SK-N-MC (cell line): Measurements from ENCODE around the gene GALR1.

Experiments
- DNase-seq: peaks from one replicate; pipeline ENCODE4 v3.0.0-alpha.2; 2011; ENCODE audit warnings: low read depth, low spot score
- H3K27ac ChIP-seq: fragments of 200-600 bp; sonication (generic); 2 replicates; pipeline ENCODE4 v1.5.1; 2016; ENCODE audit warnings: mixed run types
- H3K36me3 ChIP-seq: fragments of 200-600 bp; sonication (generic); 2 replicates; pipeline ENCODE4 v1.6.1; 2017; ENCODE audit warnings: antibody characterized with exemption, low read length, mixed read lengths; ENCODE audit not compliant: insufficient read depth
- H3K4me3 ChIP-seq: fragments of 200-600 bp; sonication (generic); 2 replicates; pipeline ENCODE4 v1.5.1; 2016
- H3K9ac ChIP-seq: fragments of 200-600 bp; sonication (generic); 2 replicates; pipeline ENCODE4 v1.8.0; 2017; ENCODE audit warnings: mixed run types, mixed read lengths; ENCODE audit not compliant: insufficient read length
- H3K9me3 ChIP-seq: fragments of 200-600 bp; sonication (generic); 2 replicates; pipeline ENCODE4 v1.6.1; 2017; ENCODE audit warnings: low read depth, mild to moderate bottlenecking, antibody characterized with exemption, low read length, moderate library complexity, mixed read lengths
- EZH2 ChIP-seq: fragments of 200-600 bp; sonication (generic); IDR thresholded peaks from one replicate; pipeline ENCODE4 v1.6.1; 2017; ENCODE audit warnings: antibody characterized with exemption
- FOXP2 ChIP-seq: optimal IDR thresholded peaks from 2 replicates; pipeline ENCODE3; 2011; ENCODE audit warnings: mild to moderate bottlenecking, moderate library complexity; ENCODE audit not compliant: insufficient read depth; ENCODE audit errors: extremely low read length, control extremely low read depth
- POLR2AphosphoS5 ChIP-seq: IDR thresholded peaks from 2 replicates; pipeline ENCODE4 v1.6.1; 2012; ENCODE audit warnings: mild to moderate bottlenecking, low read depth, low read length, borderline replicate concordance

Gene GALR1

GRCh38 chr18:77300579-77300978, 50.9 kb downstream of the GALR1 start:
- Histone ChIP-seq H3K36me3 (no peaks in the 10 kb centered on the region), H3K4me3 (no peak overlapping the region), H3K27ac (no peak overlapping the region), H3K9me3 (no peaks in the 10 kb centered on the region), H3K9ac (no peak overlapping the region)
- no peak for TF ChIP-seq FOXP2
- TF ChIP-seq POLR2AphosphoS5, result no peak
- no peak for TF ChIP-seq EZH2
- DNase-seq, result no peak

DNA sequence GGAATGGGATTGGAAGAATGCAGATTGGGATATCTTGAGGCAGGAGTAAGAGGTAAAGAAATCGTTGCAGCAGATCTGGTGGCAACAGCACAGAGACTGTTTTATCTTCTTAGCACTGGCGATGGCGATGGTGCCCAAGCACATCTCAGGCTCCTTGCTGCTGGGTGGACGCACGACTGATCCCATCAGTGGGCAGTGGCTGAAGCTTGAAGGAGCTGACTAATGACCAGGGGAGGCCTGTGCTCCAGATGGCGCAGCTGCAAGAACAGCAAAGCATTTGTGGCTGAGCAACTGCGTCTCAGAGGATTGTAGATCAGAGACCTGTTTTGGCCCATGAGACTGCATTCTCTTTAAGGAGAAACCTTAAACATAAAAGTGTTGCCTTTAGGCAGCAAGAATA, 54.6 kb downstream of the GALR1 start:
- no peaks in the 10 kb centered on the region for H3K9me3 ChIP-seq
- no peak overlapping the region for H3K27ac ChIP-seq
- H3K4me3 ChIP-seq, result no peak overlapping the region
- no peaks in the 10 kb centered on the region for H3K36me3 ChIP-seq
- H3K9ac ChIP-seq, result no peak overlapping the region
- TF ChIP-seq EZH2 (no peak), FOXP2 (no peak), POLR2AphosphoS5 (no peak)
- DNase-seq, result no peak

DNA sequence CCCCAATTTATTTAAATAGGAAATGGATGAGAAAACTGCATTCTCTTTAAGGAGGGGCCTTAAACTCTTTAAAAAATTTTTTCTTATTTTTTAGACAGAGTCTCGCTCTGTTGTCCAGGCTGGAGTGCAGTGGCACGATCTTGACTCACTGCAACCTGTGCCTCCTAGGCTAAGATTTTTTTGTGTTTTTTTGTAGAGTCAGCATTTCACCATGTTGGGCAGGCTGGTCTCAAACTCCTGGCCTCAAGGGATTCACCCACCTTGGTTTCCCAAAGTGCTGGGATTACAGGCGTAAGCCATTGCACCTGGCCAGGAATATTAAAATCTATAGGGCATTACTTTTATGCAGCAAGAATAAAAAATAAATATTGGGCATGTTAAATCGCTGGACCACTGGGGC, 56.0 kb downstream of the GALR1 start:
- Histone ChIP-seq H3K9me3 (no peaks in the 10 kb centered on the region), H3K36me3 (no peaks in the 10 kb centered on the region), H3K9ac (no peak overlapping the region), H3K4me3 (no peak overlapping the region), H3K27ac (no peak overlapping the region)
- DNase-seq, result no peak
- no peak for TF ChIP-seq FOXP2
- TF ChIP-seq EZH2, result no peak
- TF ChIP-seq POLR2AphosphoS5, result no peak

GRCh38 chr18:77308216-77308615, 58.6 kb downstream of the GALR1 start:
- no peak overlapping the region for H3K9ac ChIP-seq
- H3K27ac ChIP-seq, result no peak overlapping the region
- TF ChIP-seq EZH2 (no peak), FOXP2 (no peak), POLR2AphosphoS5 (no peak)
- H3K36me3 ChIP-seq, result no peaks in the 10 kb centered on the region
- no peaks in the 10 kb centered on the region for H3K9me3 ChIP-seq
- no peak for DNase-seq
- H3K4me3 ChIP-seq, result no peak overlapping the region

- DNase-seq, result no peak
- Histone ChIP-seq H3K9ac (no peak overlapping the region), H3K9me3 (no peaks in the 10 kb centered on the region), H3K36me3 (no peaks in the 10 kb centered on the region), H3K4me3 (no peak overlapping the region), H3K27ac (no peak overlapping the region)
- TF ChIP-seq EZH2 (no peak), POLR2AphosphoS5 (no peak), FOXP2 (no peak)
Observed at GRCh38 chr18:77314511-77314910, 64.9 kb downstream of the GALR1 start.

GRCh38 chr18:77314952-77315351, 65.3 kb downstream of the GALR1 start:
- TF ChIP-seq POLR2AphosphoS5 (no peak), EZH2 (no peak), FOXP2 (no peak)
- Histone ChIP-seq H3K9me3 (no peaks in the 10 kb centered on the region), H3K4me3 (no peak overlapping the region), H3K27ac (no peak overlapping the region), H3K9ac (no peak overlapping the region), H3K36me3 (no peaks in the 10 kb centered on the region)
- DNase-seq, result no peak

GRCh38 chr18:77316008-77316407, 66.4 kb downstream of the GALR1 start:
- DNase-seq, result no peak
- H3K9me3 ChIP-seq, result no peaks in the 10 kb centered on the region
- no peak overlapping the region for H3K9ac ChIP-seq
- no peak overlapping the region for H3K27ac ChIP-seq
- no peak overlapping the region for H3K4me3 ChIP-seq
- TF ChIP-seq FOXP2, result no peak
- no peak for TF ChIP-seq POLR2AphosphoS5
- no peak for TF ChIP-seq EZH2
- H3K36me3 ChIP-seq, result no peaks in the 10 kb centered on the region

GRCh38 chr18:77316641-77317040, 67.0 kb downstream of the GALR1 start:
- no peaks in the 10 kb centered on the region for H3K9me3 ChIP-seq
- H3K9ac ChIP-seq, result no peak overlapping the region
- H3K36me3 ChIP-seq, result no peaks in the 10 kb centered on the region
- H3K4me3 ChIP-seq, result no peak overlapping the region
- TF ChIP-seq POLR2AphosphoS5, result no peak
- TF ChIP-seq FOXP2, result no peak
- no peak overlapping the region for H3K27ac ChIP-seq
- DNase-seq, result no peak

DNA sequence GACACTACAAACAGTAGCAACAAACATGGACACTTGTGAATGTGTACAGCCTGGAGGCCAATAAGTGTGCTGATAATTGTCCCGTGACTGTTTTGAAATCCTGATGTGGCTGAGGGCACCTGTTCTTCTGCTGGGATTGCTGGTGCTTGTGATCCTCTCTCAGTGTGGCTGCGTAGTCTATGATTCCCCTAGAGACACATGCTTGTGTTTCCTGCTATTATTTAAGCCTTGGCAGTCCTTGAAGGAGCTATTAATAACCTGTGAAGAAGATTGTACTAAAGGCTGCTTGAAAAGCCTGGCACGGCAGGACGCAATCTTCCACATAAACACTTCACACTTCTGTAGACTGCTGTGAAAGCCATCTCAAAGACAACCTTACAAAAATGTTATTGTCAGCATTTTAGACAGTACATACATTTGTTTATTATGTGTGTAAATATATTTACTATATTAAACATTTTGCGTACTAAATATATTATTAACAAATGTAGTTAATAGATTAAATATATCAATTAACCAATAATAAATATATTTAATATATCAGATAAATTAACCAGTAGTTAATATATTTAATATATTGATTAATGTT, 71.4 kb downstream of the GALR1 start:
- Histone ChIP-seq H3K4me3 (no peak overlapping the region), H3K36me3 (no peaks in the 10 kb centered on the region), H3K9me3 (no peaks in the 10 kb centered on the region), H3K27ac (no peak overlapping the region), H3K9ac (no peak overlapping the region)
- TF ChIP-seq FOXP2 (no peak), POLR2AphosphoS5 (no peak), EZH2 (no peak)
- no peak for DNase-seq
